ENCODE data around the gene PRTFDC1.

DNA sequence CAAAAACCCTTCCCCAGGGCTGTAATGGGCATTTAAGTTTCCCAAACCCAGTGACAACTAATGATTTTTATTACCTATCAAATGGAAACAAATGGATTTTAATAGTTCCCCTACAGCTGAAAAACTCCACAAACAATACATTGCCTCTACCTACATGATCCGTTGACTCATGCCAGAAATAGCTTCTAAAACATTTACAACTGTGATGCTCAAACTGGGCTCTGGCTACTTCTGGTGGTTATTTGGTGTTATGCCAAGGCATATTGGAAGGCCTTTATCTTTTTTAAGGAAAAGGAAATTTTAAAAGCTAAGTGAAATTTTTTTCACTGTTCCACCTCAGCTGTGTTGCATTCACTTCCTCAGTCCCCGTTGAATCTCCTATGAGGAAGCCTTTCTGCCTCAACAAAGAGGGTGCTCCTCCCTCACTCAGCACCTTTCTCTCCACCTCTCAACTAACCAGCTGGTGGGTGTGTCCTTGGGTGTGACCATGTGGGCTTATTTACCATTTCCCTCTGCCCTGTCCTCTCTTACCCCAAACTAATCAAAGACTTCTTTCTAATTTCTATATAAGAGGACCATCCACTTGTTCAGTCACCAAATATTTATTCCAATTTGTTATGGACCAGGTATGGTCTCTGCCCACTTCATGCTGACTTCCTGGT is 82.9 kb downstream of the PRTFDC1 start:
- TF ChIP-seq, protein P1, sequence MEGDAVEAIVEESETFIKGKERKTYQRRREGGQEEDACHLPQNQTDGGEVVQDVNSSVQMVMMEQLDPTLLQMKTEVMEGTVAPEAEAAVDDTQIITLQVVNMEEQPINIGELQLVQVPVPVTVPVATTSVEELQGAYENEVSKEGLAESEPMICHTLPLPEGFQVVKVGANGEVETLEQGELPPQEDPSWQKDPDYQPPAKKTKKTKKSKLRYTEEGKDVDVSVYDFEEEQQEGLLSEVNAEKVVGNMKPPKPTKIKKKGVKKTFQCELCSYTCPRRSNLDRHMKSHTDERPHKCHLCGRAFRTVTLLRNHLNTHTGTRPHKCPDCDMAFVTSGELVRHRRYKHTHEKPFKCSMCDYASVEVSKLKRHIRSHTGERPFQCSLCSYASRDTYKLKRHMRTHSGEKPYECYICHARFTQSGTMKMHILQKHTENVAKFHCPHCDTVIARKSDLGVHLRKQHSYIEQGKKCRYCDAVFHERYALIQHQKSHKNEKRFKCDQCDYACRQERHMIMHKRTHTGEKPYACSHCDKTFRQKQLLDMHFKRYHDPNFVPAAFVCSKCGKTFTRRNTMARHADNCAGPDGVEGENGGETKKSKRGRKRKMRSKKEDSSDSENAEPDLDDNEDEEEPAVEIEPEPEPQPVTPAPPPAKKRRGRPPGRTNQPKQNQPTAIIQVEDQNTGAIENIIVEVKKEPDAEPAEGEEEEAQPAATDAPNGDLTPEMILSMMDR (optimal IDR thresholded peaks at IDR 0.05 in 1 of 3, IDR thresholded peaks at IDR 0.05 in 1 of 3, conservative IDR thresholded peaks at IDR 0.05 in 1 of 3; ENCODE audit: extremely low read depth in 1 of 3, insufficient read depth in 2 of 3, low read length in 3 of 3), result no peak
- no peak for TF ChIP-seq EZH2 (IDR thresholded peaks at IDR 0.05; ENCODE audit: low read length)
